HG03095 (cell line): Measurements from ENCODE around the gene NTM.

Source experiments
- ATAC-seq: cut with Tn5 transposase; IDR thresholded peaks from one replicate; pipeline ENCODE4 v1.9.1; 2021; ENCODE audit warnings: moderate library complexity; ENCODE audit not compliant: unreplicated experiment

Gene NTM

GRCh38 chr11:131696690-131697089, 326.3 kb downstream of the NTM start:
- ATAC-seq = no peak

DNA sequence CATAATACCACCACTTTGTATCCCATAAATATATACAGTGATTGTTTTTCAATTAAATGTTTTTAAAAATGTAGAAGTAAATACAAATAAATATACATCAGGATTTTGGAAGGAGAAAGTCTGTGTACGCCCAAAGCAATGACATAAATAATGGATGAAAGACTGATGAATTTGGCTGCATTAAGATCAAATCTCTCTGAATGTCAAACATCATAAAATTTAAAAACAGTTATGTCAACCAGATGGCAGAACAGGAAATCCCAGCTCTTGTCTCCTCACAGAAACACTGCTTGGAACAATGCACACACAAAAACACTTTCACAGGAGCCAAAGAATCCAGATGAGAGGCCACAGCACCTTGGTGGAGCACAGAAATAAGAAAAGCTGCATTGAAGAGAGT, 332.9 kb downstream of the NTM start:
- no peak for ATAC-seq

DNA sequence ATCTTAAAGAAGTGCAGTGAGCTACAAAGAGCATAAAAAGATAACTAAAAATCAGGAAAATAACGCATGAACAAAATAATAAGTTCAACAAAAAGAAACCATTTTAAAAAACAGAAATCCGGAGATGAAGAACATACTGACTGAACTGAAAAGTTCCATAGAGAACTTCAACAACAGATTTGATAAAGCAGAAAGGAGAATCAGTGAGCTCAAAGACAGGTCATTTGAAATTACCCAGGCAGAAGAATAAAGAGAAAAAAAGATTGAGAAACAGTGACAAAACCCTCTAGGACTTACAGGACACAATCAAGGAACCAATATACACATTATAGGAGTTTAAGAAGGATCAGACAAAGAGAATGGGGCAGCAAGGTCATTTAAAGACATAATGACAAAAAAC, 334.3 kb downstream of the NTM start:
- no peak for ATAC-seq

- ATAC-seq = no peak
Observed at GRCh38 chr11:131710511-131710910, 340.1 kb downstream of the NTM start.

DNA sequence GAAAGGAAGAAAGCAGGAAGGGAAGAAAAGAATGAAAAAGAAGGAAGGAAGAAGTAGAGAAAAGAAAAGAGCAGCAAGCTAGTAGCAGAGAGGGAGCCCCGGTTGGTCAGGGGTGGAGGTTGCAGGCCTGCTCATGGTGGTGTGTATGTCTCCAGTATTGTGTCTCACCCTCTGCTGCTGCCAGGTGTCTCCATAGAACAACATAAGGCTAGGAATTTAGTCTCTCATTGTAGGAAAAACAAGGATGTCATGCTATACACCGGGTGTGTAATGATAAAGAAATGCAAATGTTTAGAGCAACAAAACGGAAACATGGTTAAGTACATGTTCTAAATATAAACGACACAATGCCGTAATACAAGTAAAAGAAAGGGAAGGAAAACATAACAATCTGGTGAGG, 342.5 kb downstream of the NTM start:
- no peak for ATAC-seq

DNA sequence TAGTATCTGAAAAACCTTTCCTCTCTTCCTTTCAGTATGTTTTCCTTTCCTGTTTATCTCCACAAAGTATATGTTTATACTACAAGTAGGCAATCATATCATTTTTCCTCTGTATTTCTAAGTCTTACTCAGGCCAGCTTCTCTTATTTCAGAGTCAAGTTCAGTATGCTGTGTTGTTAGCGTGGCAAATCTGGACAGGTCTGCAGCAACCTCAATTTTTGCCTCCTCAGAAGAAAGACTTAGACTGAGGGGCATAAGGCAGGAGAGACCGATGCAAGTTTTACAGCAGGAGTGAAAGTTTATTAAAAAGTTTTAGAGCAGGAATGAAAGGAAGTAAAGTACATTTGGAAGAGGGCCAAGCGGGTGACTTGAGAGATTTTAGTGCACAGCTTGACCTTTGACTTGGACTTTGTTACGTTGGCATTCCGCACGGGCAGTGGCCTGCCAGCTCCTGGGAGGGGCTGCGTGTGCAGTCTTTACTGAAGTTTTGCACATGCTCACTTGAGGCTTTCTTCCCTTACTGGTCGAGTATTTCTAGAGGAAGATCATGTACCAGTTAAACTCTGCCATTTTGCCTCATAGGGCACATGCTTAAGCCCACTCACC, 343.2 kb downstream of the NTM start:
- ATAC-seq = no peak

DNA sequence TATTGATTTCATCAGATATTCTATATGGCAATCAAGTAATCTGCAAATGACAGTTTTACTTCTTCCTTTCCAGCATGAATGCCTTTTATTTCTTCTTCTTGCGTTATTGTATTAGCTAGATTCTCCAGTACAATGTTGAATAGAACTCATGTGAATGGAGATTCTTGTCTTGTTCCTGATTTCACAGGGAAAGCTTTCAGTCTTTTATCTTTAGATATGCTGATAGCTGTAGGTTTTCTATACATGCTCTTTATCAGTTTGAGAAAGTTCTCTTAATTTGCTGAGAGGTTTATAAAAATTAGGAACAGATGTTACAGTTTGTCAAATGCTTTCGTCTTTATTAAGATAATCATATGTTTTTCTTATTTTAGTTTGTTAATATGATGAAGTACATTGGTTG, 347.2 kb downstream of the NTM start:
- no peak for ATAC-seq

DNA sequence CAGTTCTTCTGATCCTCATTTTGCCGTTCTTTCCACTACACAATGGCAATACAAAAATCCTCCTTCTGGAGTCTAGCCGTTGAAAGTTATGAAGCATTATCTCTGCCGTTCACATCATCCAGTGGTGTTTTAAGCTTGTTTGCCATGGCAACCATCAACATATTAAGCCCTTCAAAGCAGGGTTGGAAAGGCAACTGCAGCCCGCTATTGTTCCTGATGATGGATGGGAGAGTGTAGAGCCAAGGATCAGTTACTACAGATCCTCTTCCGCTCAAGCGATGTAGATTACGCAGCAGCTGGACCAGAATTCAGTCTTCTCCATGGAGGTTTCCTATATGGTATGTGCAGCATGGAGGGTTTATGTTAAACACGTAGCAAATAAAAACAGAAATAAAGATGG, 352.7 kb downstream of the NTM start:
- no peak for ATAC-seq

- no peak for ATAC-seq
Observed at GRCh38 chr11:131724436-131724975, 354.1 kb downstream of the NTM start.

DNA sequence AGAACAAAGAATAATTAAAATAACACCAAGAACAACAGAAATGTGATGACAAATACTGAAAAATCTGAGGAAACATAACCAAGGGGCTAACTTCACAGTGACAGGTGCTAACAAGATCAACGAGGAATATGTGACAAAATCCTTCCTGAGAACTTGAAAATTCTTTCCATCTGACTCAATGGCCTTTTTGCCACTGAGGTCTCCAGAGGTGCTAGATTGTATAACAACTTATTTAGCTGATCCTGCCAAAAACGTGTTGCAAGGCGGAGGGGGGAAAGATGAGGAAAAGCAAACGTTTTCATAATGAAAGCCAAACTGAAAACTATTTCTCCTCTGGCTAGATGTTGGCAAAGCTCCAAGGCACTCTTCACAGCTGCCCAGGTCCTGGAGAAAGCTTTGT, 364.5 kb downstream of the NTM start:
- no peak for ATAC-seq

- ATAC-seq = no peak
Observed at GRCh38 chr11:131737357-131737756, 366.9 kb downstream of the NTM start.

- no peak for ATAC-seq
Observed at GRCh38 chr11:131739243-131739882, 368.9 kb downstream of the NTM start.

DNA sequence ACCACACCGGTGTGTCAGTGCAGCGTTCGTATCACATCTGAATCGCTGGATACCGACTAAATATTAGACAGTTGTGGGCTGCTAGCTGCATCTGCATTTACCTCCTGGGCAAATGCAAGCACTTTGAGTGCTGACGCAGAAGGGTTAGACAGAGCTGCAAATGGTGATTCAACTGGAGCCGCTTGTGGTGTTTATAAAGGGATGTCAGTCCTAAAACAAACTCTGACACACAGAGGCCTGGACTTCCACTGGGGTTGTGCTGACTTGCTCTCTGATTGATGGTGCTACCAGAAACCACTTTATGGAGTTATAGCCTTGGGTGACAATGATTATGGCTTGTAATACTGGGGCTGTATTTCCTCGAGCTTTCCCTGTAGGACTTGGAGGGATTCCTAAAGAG, 374.4 kb downstream of the NTM start:
- ATAC-seq = no peak

DNA sequence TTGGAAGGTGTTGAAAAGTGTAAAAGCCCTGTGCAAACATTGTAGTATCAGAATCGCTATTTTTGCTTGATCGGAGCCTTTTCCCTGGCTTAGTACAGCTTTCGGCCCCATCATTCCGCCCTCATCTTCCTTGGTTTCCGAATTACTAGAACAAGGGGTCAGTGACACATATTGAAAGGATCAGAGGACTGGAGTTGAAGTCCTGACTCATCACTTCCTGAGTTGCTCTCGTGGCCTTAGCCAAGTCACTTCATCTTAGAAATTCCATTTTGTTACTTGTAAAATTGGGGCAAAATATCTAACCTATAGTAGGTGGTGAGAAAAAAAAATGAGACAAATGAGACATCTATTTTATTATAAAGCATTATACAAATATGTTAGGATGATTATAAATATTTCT, 375.0 kb downstream of the NTM start:
- no peak for ATAC-seq

GRCh38 chr11:131746201-131746600, 375.8 kb downstream of the NTM start:
- ATAC-seq = no peak

DNA sequence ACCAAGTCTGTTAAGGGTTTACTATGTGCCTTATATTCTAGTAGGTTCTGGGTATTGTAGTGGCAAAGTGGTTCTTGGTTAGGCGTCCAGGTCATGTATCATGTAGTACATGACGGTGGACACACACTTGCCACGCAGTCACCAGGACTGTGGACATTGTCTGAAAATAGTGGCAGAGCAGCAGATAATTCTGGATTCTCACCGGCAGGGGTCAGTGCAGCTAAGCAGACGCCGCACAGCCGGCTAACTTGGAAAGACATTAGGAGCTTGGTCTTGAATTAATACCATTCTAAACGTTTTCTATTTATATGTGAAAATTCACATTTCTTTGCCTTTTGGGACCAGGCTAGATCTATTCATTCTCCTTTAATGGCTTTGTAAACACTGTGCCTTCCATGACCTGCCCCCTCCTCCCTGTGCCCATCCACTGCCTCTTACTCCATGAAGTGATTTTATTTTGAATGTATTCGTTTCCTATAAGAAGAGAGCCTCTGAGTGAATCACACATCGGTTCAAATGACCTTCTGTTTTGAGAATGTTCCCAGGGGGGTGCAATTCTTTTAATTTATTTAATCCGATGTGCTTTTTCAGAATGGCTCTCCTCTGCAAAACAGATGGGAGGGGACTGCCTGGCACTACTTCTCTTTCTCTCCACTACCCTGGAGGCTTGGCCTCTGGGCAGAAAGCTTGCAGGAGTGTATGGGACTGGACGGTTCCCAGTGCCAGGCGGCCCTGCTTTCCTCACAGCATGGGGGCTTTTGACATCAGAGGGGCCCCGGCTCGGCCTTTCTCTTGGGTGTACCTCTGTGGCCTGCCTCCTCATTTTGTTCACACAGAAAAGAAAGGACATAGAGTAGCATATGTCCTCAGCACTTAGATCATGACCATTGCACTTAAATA, 378.0 kb downstream of the NTM start:
- ATAC-seq = no peak

DNA sequence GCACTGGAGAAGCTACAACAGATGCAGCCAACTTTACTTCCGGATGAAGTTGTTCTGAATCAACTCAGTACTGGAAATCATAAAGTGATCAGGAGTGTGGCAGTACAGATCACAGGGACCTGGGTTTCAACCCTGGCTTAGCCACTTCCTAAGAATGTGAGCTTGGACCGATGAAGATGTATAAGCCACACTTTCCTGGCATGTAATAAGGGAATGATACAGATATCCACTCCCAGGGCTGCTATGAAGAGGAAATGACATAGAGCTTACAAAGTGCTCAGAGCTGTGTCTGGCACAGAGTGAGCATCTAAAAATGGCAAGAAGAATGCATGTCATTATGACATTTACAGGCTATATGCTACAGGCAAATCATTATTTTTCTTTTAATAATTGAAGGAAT, 378.7 kb downstream of the NTM start:
- ATAC-seq = no peak

GRCh38 chr11:131750152-131750551, 379.7 kb downstream of the NTM start:
- ATAC-seq = no peak

- no peak for ATAC-seq
Observed at GRCh38 chr11:131750692-131751091, 380.3 kb downstream of the NTM start.

- ATAC-seq = no peak
Observed at GRCh38 chr11:131754671-131755070, 384.3 kb downstream of the NTM start.

DNA sequence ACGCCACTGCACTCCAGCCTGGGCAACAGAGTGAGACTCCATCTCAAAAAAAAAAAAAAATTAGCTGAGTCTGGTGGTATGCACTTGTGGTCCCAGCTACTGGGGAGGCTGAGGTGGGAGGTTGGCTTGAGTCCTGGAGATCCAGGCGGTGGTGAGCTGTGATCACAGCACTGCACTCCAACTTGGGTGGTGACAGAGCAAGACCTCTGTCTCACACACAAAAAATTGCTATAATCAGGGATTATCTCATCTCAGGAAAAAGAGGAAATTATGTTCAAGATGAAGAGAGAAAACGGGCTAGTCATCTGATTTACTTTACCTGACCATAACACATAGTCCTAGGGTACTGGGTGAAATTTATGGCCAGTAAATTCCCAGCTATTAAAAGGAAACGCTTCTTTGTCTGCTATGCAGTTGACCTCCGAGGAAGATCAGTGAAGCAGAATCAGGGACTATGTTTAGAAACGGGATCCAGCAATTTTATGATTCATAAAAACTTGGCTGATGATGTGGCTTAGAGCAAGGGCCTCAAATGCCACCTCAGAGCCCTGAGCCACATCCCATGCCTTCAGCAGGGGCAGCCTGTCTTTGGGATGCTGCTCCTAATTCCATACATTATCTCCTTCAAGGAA, 386.2 kb downstream of the NTM start:
- ATAC-seq = no peak
